CD14-positive monocyte (primary cell): Measurements from ENCODE around the gene PTPRN2. TPM values are rescaled to one million over a fixed set of nuclear protein-coding genes. Genes with fewer than 3 reads are reported as not detected.

Experiments used
- DNase-seq, 3 donors: peaks; one replicate each; pipeline ENCODE4 v3.0.0-alpha.2; 2011 to 2022
- H2AFZ ChIP-seq: 2 replicates; pipeline ENCODE4 v1.6.0; 2012; ENCODE audit warnings: mild to moderate bottlenecking, low read depth, low read length, inconsistent platforms; ENCODE audit not compliant: insufficient read depth, poor library complexity, severe bottlenecking
- H3K27ac ChIP-seq, 2 donors: 1 replicate in 1 of 2; 2 replicates in 1 of 2; pipeline ENCODE4 v1.5.1; 2012 to 2013; ENCODE audit warnings: low read length in 2 of 2, control low read depth in 1 of 2, inconsistent platforms in 1 of 2, low read depth in 1 of 2, mild to moderate bottlenecking in 1 of 2
- H3K27me3 ChIP-seq, 2 donors: one replicate each; pipeline versions ENCODE4 v1.6.0 to v1.6.1; 2011 to 2013; ENCODE audit warnings: low read length in 2 of 2; ENCODE audit not compliant: control insufficient read depth in 2 of 2, insufficient read depth in 2 of 2
- H3K36me3 ChIP-seq, 2 donors: replicated peaks in 1 of 2; 1 replicate in 1 of 2; 2 replicates in 1 of 2; pipeline versions ENCODE4 v1.5.1 to v1.6.1; 2012 to 2013; ENCODE audit warnings: low read length in 2 of 2, control low read depth in 1 of 2, inconsistent platforms in 1 of 2, mild to moderate bottlenecking in 1 of 2; ENCODE audit not compliant: insufficient read depth in 2 of 2, control insufficient read depth in 1 of 2
- H3K4me1 ChIP-seq, 2 donors: 1 replicate in 1 of 2; 2 replicates in 1 of 2; pipeline versions ENCODE4 v1.5.1 to v1.6.1; 2012 to 2013; ENCODE audit warnings: low read length in 2 of 2, control low read depth in 1 of 2, inconsistent platforms in 1 of 2, mild to moderate bottlenecking in 1 of 2, moderate library complexity in 1 of 2; ENCODE audit not compliant: insufficient read depth in 2 of 2, control insufficient read depth in 1 of 2
- H3K4me2 ChIP-seq: replicated peaks from 2 replicates; pipeline ENCODE3; 2012; ENCODE audit warnings: low read length, moderate library complexity, mild to moderate bottlenecking; ENCODE audit not compliant: poor library complexity, severe bottlenecking; ENCODE audit errors: extremely low read depth
- H3K4me3 ChIP-seq, 3 experiments: fragments of 200-600 bp in 1 of 3; sonication (generic) in 1 of 3; replicated peaks in 1 of 3; 1 replicate in 2 of 3; 2 replicates in 1 of 3; pipeline ENCODE4 v1.5.1; 2011 to 2013; ENCODE audit warnings: low read length in 3 of 3, mild to moderate bottlenecking in 3 of 3, control low read depth in 2 of 3, low read depth in 2 of 3, inconsistent platforms in 1 of 3, moderate library complexity in 1 of 3
- H3K79me2 ChIP-seq: 2 replicates; pipeline ENCODE4 v1.6.0; 2012; ENCODE audit warnings: mild to moderate bottlenecking, control low read depth, inconsistent platforms, low read length, moderate library complexity; ENCODE audit not compliant: insufficient read depth
- H3K9ac ChIP-seq: 2 replicates; pipeline ENCODE4 v1.6.0; 2017; ENCODE audit warnings: low read length, mild to moderate bottlenecking; ENCODE audit not compliant: insufficient read depth, poor library complexity, severe bottlenecking
- H3K9me3 ChIP-seq, 2 donors: replicated peaks in 1 of 2; 1 replicate in 1 of 2; 2 replicates in 1 of 2; pipeline versions ENCODE4 v1.5.1 to v1.6.1; 2012 to 2013; ENCODE audit warnings: low read length in 2 of 2, control low read depth in 1 of 2; ENCODE audit not compliant: control insufficient read depth in 1 of 2, insufficient read depth in 1 of 2
- H4K20me1 ChIP-seq: 2 replicates; pipeline ENCODE4 v1.6.0; 2012; ENCODE audit warnings: mild to moderate bottlenecking, low read length, control low read depth, moderate library complexity; ENCODE audit not compliant: insufficient read depth
- H3K27ac Mint-ChIP-seq, 7 donors: one replicate each; pipeline ENCODE4 v1.8.0; 2020; ENCODE audit warnings: mild to moderate bottlenecking in 7 of 7, mixed read lengths in 7 of 7, moderate library complexity in 6 of 7, inconsistent platforms in 2 of 7
- H3K27me3 Mint-ChIP-seq, 3 donors: one replicate each; pipeline ENCODE4 v1.8.0; 2021 to 2022; ENCODE audit warnings: low read depth in 3 of 3, mild to moderate bottlenecking in 3 of 3, mixed read lengths in 3 of 3, moderate library complexity in 3 of 3, inconsistent platforms in 1 of 3
- H3K36me3 Mint-ChIP-seq, 2 donors: one replicate each; pipeline ENCODE4 v1.8.0; 2020; ENCODE audit warnings: mixed read lengths in 2 of 2, inconsistent platforms in 1 of 2, mild to moderate bottlenecking in 1 of 2
- H3K4me1 Mint-ChIP-seq: one replicate; pipeline ENCODE4 v1.8.0; 2020; ENCODE audit warnings: mild to moderate bottlenecking, mixed read lengths
- H3K4me3 Mint-ChIP-seq, 2 donors: one replicate each; pipeline ENCODE4 v1.8.0; 2020; ENCODE audit warnings: mild to moderate bottlenecking in 2 of 2, mixed read lengths in 2 of 2, moderate library complexity in 1 of 2
- H3K9me3 Mint-ChIP-seq, 7 donors: one replicate each; pipeline ENCODE4 v1.8.0; 2020 to 2022; ENCODE audit warnings: mixed read lengths in 7 of 7, mild to moderate bottlenecking in 6 of 7, moderate library complexity in 6 of 7, inconsistent platforms in 2 of 7
- CTCF ChIP-seq: fragments of 200-600 bp; IDR thresholded peaks from one replicate; pipeline ENCODE4 v1.8.0; 2022; ENCODE audit warnings: antibody characterized with exemption, mild to moderate bottlenecking
- WGBS: methylation state at CpG from one replicate; pipeline ENCODE4 v1.1.5; 2013; ENCODE audit warnings: missing lambda C conversion rate; ENCODE audit not compliant: insufficient coverage; 5-methylcytosine and 5-hydroxymethylcytosine counted together
- intact Hi-C, 2 donors: fragments of 100-400 bp; cut with micrococcal nuclease; formaldehyde crosslinking; loops; one replicate each; pipeline versions ENCODE4 v1.15.0 to v1.15.1; 2023
- polyA plus RNA-seq, 3 donors: library from polyadenylated mRNA; depleted of rRNA in 1 of 3; unstranded in 2 of 3; stranded (reverse) in 1 of 3; fragments of 300-500 nt in 2 of 3; fragments of >200 nt in 1 of 3; fragmentation: Illumina TruSeq in 2 of 3; gene quantifications; 1 replicate in 2 of 3; 2 replicates in 1 of 3; pipeline ENCODE4 v1.2.3, GENCODE V29; 2012 to 2021

The PTPRN2 gene
- polyA plus RNA-seq, 3 donors, result 0.25 to 1.4 (median 0.97) TPM

DNA sequence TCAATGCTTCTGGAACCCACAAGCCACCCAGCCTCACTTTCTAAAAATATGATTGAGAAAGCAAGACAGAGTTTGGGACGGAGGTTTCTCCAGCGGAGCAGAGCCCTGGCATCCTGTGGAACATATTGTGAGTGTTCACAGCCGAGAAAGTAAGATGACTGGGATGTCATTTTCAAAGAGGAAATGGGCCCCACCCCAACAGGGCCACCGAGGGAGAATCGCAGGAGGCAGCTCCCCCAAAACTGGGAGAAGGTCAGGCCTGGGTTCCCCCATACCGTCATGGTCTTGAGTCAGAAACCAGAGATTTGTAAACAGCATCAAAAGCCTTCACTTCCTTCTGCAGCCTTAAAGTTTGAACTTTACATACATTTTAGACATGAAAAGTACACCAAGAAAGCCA is 560.0 kb downstream of the PTPRN2 start:
- no peak overlapping the region for H3K4me3 ChIP-seq
- peaks cover 0 to 5% (median 2%) of the 10 kb centered on the region in 7 donors for H3K9me3 Mint-ChIP-seq
- H3K36me3 ChIP-seq, result no peaks in the 10 kb centered on the region
- H3K27ac ChIP-seq, result no peak overlapping the region
- H3K9me3 ChIP-seq, result no peaks in the 10 kb centered on the region
- no peak overlapping the region for H3K27ac Mint-ChIP-seq
- no peaks in the 10 kb centered on the region for H3K36me3 Mint-ChIP-seq
- TF ChIP-seq CTCF, result no peak
- no peaks in the 10 kb centered on the region for H3K27me3 ChIP-seq
- intact Hi-C loops, result no loop called here
- H3K4me3 Mint-ChIP-seq, result no peak overlapping the region
- H3K27me3 Mint-ChIP-seq, result peaks cover 3 to 9% (median 9%) of the 10 kb centered on the region in 3 donors
- peaks cover 7 to 10% of the 10 kb centered on the region in 2 donors for H3K4me1 ChIP-seq
- H3K4me1 Mint-ChIP-seq, result peaks cover 9% of the 10 kb centered on the region
- no peaks in the 10 kb centered on the region for H3K79me2 ChIP-seq
- no peak for DNase-seq
- no peaks in the 10 kb centered on the region for H4K20me1 ChIP-seq
- 100% methylated on average over 1 of the region's 6 CpGs for WGBS
- no peak overlapping the region for H3K9ac ChIP-seq
- no peak overlapping the region for H3K4me2 ChIP-seq
- H2AFZ ChIP-seq, result no peak overlapping the region

- no peak for DNase-seq
- H3K79me2 ChIP-seq, result no peaks in the 10 kb centered on the region
- no peaks in the 10 kb centered on the region for H3K27me3 ChIP-seq
- Mint-ChIP-seq H3K27ac (peak overlapping the region in 1 of 7 donors; percentile 16), H3K36me3 (no peaks in the 10 kb centered on the region), H3K27me3 (peaks cover 2 to 9% (median 2%) of the 10 kb centered on the region in 3 donors), H3K9me3 (peaks cover 0 to 1% (median 0%) of the 10 kb centered on the region in 7 donors), H3K4me1 (peaks cover 9% of the 10 kb centered on the region), H3K4me3 (no peak overlapping the region)
- H3K36me3 ChIP-seq, result no peaks in the 10 kb centered on the region
- 93% methylated on average over 16 of the region's 17 CpGs for WGBS
- H3K9ac ChIP-seq, result no peak overlapping the region
- no peak for TF ChIP-seq CTCF
- peaks cover 7 to 10% of the 10 kb centered on the region in 2 donors for H3K4me1 ChIP-seq
- no peaks in the 10 kb centered on the region for H3K9me3 ChIP-seq
- no peaks in the 10 kb centered on the region for H4K20me1 ChIP-seq
- H3K27ac ChIP-seq, result no peak overlapping the region
- H3K4me2 ChIP-seq, result no peak overlapping the region
- H3K4me3 ChIP-seq, result no peak overlapping the region
- intact Hi-C loops, result no loop called here
- H2AFZ ChIP-seq, result no peak overlapping the region
Measured at GRCh38 chr7:158026636-158027265, 560.9 kb downstream of the PTPRN2 start.
